K562 (cell line): Measurements from ENCODE around the gene SIX1. TPM values are rescaled to one million over a fixed set of nuclear protein-coding genes. Genes with fewer than 3 reads are reported as not detected.

Source experiments
- ATAC-seq: fragments of 200-7000 bp; cut with Tn5 transposase; 3 replicates; pipeline ENCODE4 v1.9.1; 2020; ENCODE audit warnings: moderate library complexity
- BruUV-seq: library from RNA; stranded (reverse); fragments of 400-500 nt; replicated peaks from 2 replicates; lab custom pipeline; 2021; lab: Mats Ljungman, UMichigan
- CTCF ChIA-PET: fragments of 300-600 bp; formaldehyde crosslinking; extraction: SDS; loops from one replicate; lab custom pipeline; 2021; ENCODE audit warnings: low intra/inter-chr PET ratio; lab: Yijun Ruan, JAX
- POLR2A ChIA-PET: fragments of 300-600, 350-650 bp; sonication (Branson Sonifier 250); formaldehyde crosslinking; extraction: SDS; loops from one replicate; lab custom pipeline; 2021; ENCODE audit warnings: antibody characterized with exemption, inconsistent platforms; lab: Yijun Ruan, JAX
- DNase-seq, 4 experiments: peaks; one replicate each; pipeline versions ENCODE4 v3.0.0 to v3.0.0-alpha.2; 2011 to 2018; ENCODE audit warnings: low spot score in 3 of 4, mixed read lengths in 3 of 4; ENCODE audit errors: extremely low read depth in 1 of 4
- FAIRE-seq: peaks from 2 replicates; lab custom pipeline; 2011; peaks lifted over from hg19 to GRCh38; lab: Jason Lieb, UNC
- H2AFZ ChIP-seq: 2 replicates; pipeline ENCODE4 v1.6.0; 2011; ENCODE audit warnings: low read depth, low read length, control low read depth, inconsistent platforms
- H3K27ac ChIP-seq: fragments of 200-600 bp; 3 replicates; pipeline ENCODE4 v1.8.0; 2011; ENCODE audit warnings: low read depth, mild to moderate bottlenecking, control low read depth, inconsistent platforms, low read length, moderate library complexity, mixed read lengths; ENCODE audit errors: extremely low read depth
- H3K27me3 ChIP-seq, 2 experiments: fragments of 300-600 bp in 1 of 2; 2 replicates in 1 of 2; 3 replicates in 1 of 2; pipeline versions ENCODE4 v1.6.0 to v1.8.0; 2011; ENCODE audit warnings: inconsistent platforms in 2 of 2, low read length in 2 of 2, mild to moderate bottlenecking in 1 of 2, mixed read lengths in 1 of 2, moderate library complexity in 1 of 2; ENCODE audit not compliant: control insufficient read depth in 2 of 2, insufficient read depth in 2 of 2
- H3K36me3 ChIP-seq: fragments of 300-600 bp; 3 replicates; pipeline ENCODE4 v1.8.0; 2011; ENCODE audit warnings: mild to moderate bottlenecking, low read length, inconsistent platforms; ENCODE audit not compliant: control insufficient read depth, insufficient read depth
- H3K4me1 ChIP-seq, 2 experiments: fragments of 200-600 bp in 1 of 2; replicated peaks in 1 of 2; 2 replicates in 1 of 2; 3 replicates in 1 of 2; pipeline versions ENCODE4 v1.5.1 to v1.8.0; 2011; ENCODE audit warnings: inconsistent platforms in 2 of 2, low read length in 2 of 2, mild to moderate bottlenecking in 1 of 2, mixed read lengths in 1 of 2, moderate library complexity in 1 of 2; ENCODE audit not compliant: control insufficient read depth in 2 of 2, insufficient read depth in 2 of 2
- H3K4me2 ChIP-seq: 2 replicates; pipeline ENCODE4 v1.6.1; 2011; ENCODE audit warnings: low read length, control low read depth, inconsistent platforms, mixed read lengths; ENCODE audit not compliant: insufficient read depth
- H3K4me3 ChIP-seq: fragments of 200-600 bp; sonication (generic), shearing (Covaris generic); 2 replicates; pipeline ENCODE4 v1.5.1; 2016; ENCODE audit warnings: control low read depth, inconsistent platforms
- H3K79me2 ChIP-seq: fragments of 200-600 bp; 3 replicates; pipeline ENCODE4 v1.8.0; 2011; ENCODE audit warnings: low read length, inconsistent platforms; ENCODE audit not compliant: control insufficient read depth, insufficient read depth
- H3K9ac ChIP-seq, 2 experiments: 2 replicates each; pipeline versions ENCODE4 v1.6.0 to v1.6.1; 2011; ENCODE audit warnings: low read depth in 2 of 2, low read length in 2 of 2, control low read depth in 1 of 2, inconsistent platforms in 1 of 2, mild to moderate bottlenecking in 1 of 2, mixed read lengths in 1 of 2; ENCODE audit not compliant: insufficient read depth in 1 of 2
- H3K9me1 ChIP-seq: one replicate; pipeline ENCODE4 v1.6.0; 2011; ENCODE audit warnings: inconsistent platforms, mild to moderate bottlenecking, low read length, moderate library complexity; ENCODE audit not compliant: control insufficient read depth, insufficient read depth
- H3K9me3 ChIP-seq: replicated peaks from 2 replicates; pipeline ENCODE4 v1.5.1; 2011; ENCODE audit warnings: low read depth, low read length, inconsistent platforms; ENCODE audit not compliant: control insufficient read depth, insufficient read depth
- H4K20me1 ChIP-seq: replicated peaks from 2 replicates; pipeline ENCODE4 v1.6.1; 2011; ENCODE audit warnings: low read length, inconsistent platforms, mixed read lengths; ENCODE audit not compliant: control insufficient read depth, insufficient read depth
- HMGN3 ChIP-seq: IDR thresholded peaks from 2 replicates; pipeline ENCODE4 v1.6.1; 2011; ENCODE audit warnings: borderline replicate concordance, low read depth, mild to moderate bottlenecking, mixed read lengths, low read length; ENCODE audit not compliant: insufficient read length; ENCODE audit errors: extremely low read depth
- KDM4B ChIP-seq, 2 experiments: fragments of 450-650 bp in 1 of 2; sonication (generic) in 1 of 2; IDR thresholded peaks; 2 replicates each; pipeline ENCODE4 v1.6.1; 2016 to 2017; ENCODE audit warnings: borderline replicate concordance in 2 of 2, antibody characterized with exemption in 1 of 2, low read depth in 1 of 2, mild to moderate bottlenecking in 1 of 2
- NBN ChIP-seq: fragments of 450-650 bp; IDR thresholded peaks from 2 replicates; pipeline ENCODE4 v1.6.1; 2016; ENCODE audit warnings: low read depth, mild to moderate bottlenecking
- WGBS: fragments of 100-300 bp; shearing (Covaris generic); methylation state at CpG from one replicate; pipeline ENCODE4 v1.1.6; 2016; ENCODE audit warnings: low coverage, mixed read lengths; ENCODE audit not compliant: insufficient coverage; ENCODE audit errors: missing lambda C conversion rate; 5-methylcytosine and 5-hydroxymethylcytosine counted together
- in situ Hi-C: fragments of 300-500 bp; cut with MboI; formaldehyde crosslinking; loops from 4 replicates; pipeline ENCODE4 v1.15.0; 2018; ENCODE audit warnings: inconsistent platforms, mixed read lengths
- intact Hi-C: fragments of 100-400 bp; cut with micrococcal nuclease; formaldehyde crosslinking; loops from 2 replicates; pipeline ENCODE4 v1.14.2; 2022
- polyA plus RNA-seq, 8 experiments: library from polyadenylated mRNA; depleted of rRNA in 4 of 8; stranded (reverse) in 5 of 8; unstranded in 3 of 8; fragments of >200 nt; fragmentation: Nextera tagmentation in 2 of 8; fragmentation: Illumina TruSeq in 1 of 8; extraction: Ambion mirVana in 2 of 8; extraction: Trizol in 1 of 8; gene quantifications; 2 replicates each; pipeline versions ENCODE4 v1.2.1 to v1.2.3, GENCODE V29; 2011 to 2014; ENCODE audit warnings: inconsistent platforms in 1 of 8, missing spikeins in 1 of 8
- total RNA-seq, 7 experiments: library from RNA; depleted of rRNA in 6 of 7; stranded (reverse); fragments of >200 nt in 6 of 7; fragmentation: Illumina TruSeq in 2 of 7; extraction: Trizol in 2 of 7; gene quantifications; 2 replicates each; pipeline versions ENCODE4 v1.2.1 to v1.2.3, GENCODE V29; 2011 to 2021; ENCODE audit warnings: low replicate concordance in 1 of 7
- TF ChIP-seq, protein P1 (sequence below): fragments of 250-450 bp; sonication (Bioruptor Pico); IDR thresholded peaks from 2 replicates; pipeline ENCODE4 v1.5.1; 2021; ENCODE audit warnings: mild to moderate bottlenecking

SIX1 gene
- total and polyA plus RNA-seq, 9 of the 15 experiments (the other 6 are each of a cell fraction or from before 2014, with no cell fraction given) = 0.27 to 0.80 (median 0.45) TPM

- H3K9me3 ChIP-seq = no peaks in the 10 kb centered on the region
- H3K9ac ChIP-seq = no peak overlapping the region
- peaks cover 0 to 7% of the 10 kb centered on the region in 2 experiments; a peak in 2 of 5 replicates for H3K4me1 ChIP-seq
- TF ChIP-seq KDM4B (IDR thresholded peaks at IDR 0.05; ENCODE audit: borderline replicate concordance in 2 of 2, low read depth in 1 of 2) (no peak), NBN (no peak)
- no peak for ATAC-seq
- no peak overlapping the region for H3K27ac ChIP-seq
- no peaks in the 10 kb centered on the region for H3K79me2 ChIP-seq
- H3K36me3 ChIP-seq = no peaks in the 10 kb centered on the region
- H4K20me1 ChIP-seq = no peaks in the 10 kb centered on the region
- POLR2A ChIA-PET = interaction anchor here (0.6 kb wide), 1 partner anchor 612 kb away, joined by 4 read pairs; no protein-coding TSS in a partner anchor
- no peak overlapping the region for H3K4me2 ChIP-seq
- CTCF ChIA-PET = no interaction called here
- H2AFZ ChIP-seq = no peak overlapping the region
- DNase-seq = no peak
- in situ Hi-C loops (no loop called here), intact Hi-C loops (no loop called here)
- H3K4me3 ChIP-seq = no peak overlapping the region
- WGBS = 48% methylated on average over 5 of the region's 66 CpGs
- H3K9me1 ChIP-seq = no peaks in the 10 kb centered on the region
- no TSS peak for BruUV-seq
- FAIRE-seq = no peak
- no peaks in the 10 kb centered on the region for H3K27me3 ChIP-seq
Observed at GRCh38 chr14:60642270-60643140, 6.8 kb downstream of the SIX1 start.

GRCh38 chr14:60641742-60642269 is 7.5 kb downstream of the SIX1 start:
- Histone ChIP-seq H3K9ac (no peak overlapping the region), H3K9me1 (no peaks in the 10 kb centered on the region), H3K36me3 (no peaks in the 10 kb centered on the region), H3K9me3 (no peaks in the 10 kb centered on the region), H4K20me1 (no peaks in the 10 kb centered on the region), H3K4me3 (no peak overlapping the region), H2AFZ (no peak overlapping the region), H3K27me3 (no peaks in the 10 kb centered on the region), H3K27ac (no peak overlapping the region), H3K4me1 (peaks cover 0 to 11% of the 10 kb centered on the region in 2 experiments; a peak in 2 of 5 replicates), H3K79me2 (no peaks in the 10 kb centered on the region), H3K4me2 (no peak overlapping the region)
- FAIRE-seq (no peak), ATAC-seq (no peak), DNase-seq (no peak)
- intact Hi-C loops (no loop called here), in situ Hi-C loops (no loop called here)
- ChIA-PET CTCF (no interaction called here), POLR2A (interaction anchor here (0.6 kb wide), 1 partner anchor 612 kb away, joined by 4 read pairs; no protein-coding TSS in a partner anchor)
- 44% methylated on average over 12 of the region's 25 CpGs for WGBS
- no TSS peak for BruUV-seq
- TF ChIP-seq, protein P1, sequence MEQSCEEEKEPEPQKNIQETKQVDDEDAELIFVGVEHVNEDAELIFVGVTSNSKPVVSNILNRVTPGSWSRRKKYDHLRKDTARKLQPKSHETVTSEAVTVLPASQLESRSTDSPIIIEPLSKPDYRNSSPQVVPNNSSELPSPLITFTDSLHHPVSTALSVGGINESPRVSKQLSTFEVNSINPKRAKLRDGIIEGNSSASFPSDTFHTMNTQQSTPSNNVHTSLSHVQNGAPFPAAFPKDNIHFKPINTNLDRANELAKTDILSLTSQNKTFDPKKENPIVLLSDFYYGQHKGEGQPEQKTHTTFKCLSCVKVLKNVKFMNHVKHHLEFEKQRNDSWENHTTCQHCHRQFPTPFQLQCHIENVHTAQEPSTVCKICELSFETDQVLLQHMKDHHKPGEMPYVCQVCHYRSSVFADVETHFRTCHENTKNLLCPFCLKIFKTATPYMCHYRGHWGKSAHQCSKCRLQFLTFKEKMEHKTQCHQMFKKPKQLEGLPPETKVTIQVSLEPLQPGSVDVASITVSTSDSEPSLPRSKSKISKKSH (CRISPR knock-in tag) = no peak
- TF ChIP-seq HMGN3 = no peak
